HFF-Myc (cell line): ENCODE measurements around the gene SLC25A26.
"Not testable (repeated sequence)": the region's sequence is repeated elsewhere in the genome, so short reads cannot be mapped to it uniquely, and the experiment has no call there.

Experiments
- DNase-seq: peaks from one replicate; pipeline ENCODE4 v3.0.0-alpha.2; 2011; ENCODE audit warnings: low read depth; ENCODE audit errors: extremely low read depth
- H3K4me3 ChIP-seq: replicated peaks from 2 replicates; pipeline ENCODE4 v1.5.1; 2011; ENCODE audit warnings: low read depth, mild to moderate bottlenecking, control low read depth, low read length
- CTCF ChIP-seq: IDR thresholded peaks from 2 replicates; pipeline ENCODE4 v1.5.1; 2012; ENCODE audit warnings: mild to moderate bottlenecking, low read depth, low read length, control low read depth; ENCODE audit errors: missing control alignments

Gene SLC25A26

GRCh38 chr3:66413151-66413751 lies 192.4 kb downstream of the SLC25A26 start:
- TF ChIP-seq CTCF, result no peak
- peak; percentile 46 for DNase-seq
- H3K4me3 ChIP-seq, result no peak overlapping the region

- no peak overlapping the region for H3K4me3 ChIP-seq
- DNase-seq, result no peak
- no peak for TF ChIP-seq CTCF
Observed at GRCh38 chr3:66414846-66415245, 194.0 kb downstream of the SLC25A26 start.

- no peak for TF ChIP-seq CTCF
- no peak for DNase-seq
- no peak overlapping the region for H3K4me3 ChIP-seq
Observed at GRCh38 chr3:66415867-66416428, 195.1 kb downstream of the SLC25A26 start.

GRCh38 chr3:66416556-66417304 lies 195.9 kb downstream of the SLC25A26 start:
- DNase-seq, result no peak
- no peak overlapping the region for H3K4me3 ChIP-seq
- no peak for TF ChIP-seq CTCF

- no peak for TF ChIP-seq CTCF
- no peak for DNase-seq
- no peak overlapping the region for H3K4me3 ChIP-seq
Observed at GRCh38 chr3:66418475-66418931, 197.7 kb downstream of the SLC25A26 start.

GRCh38 chr3:66419036-66419435 lies 198.2 kb downstream of the SLC25A26 start:
- TF ChIP-seq CTCF, result no peak
- no peak overlapping the region for H3K4me3 ChIP-seq
- no peak for DNase-seq

GRCh38 chr3:66421144-66421543 lies 200.3 kb downstream of the SLC25A26 start:
- not testable (repeated sequence) for H3K4me3 ChIP-seq, DNase-seq

- not testable (repeated sequence) for DNase-seq, H3K4me3 ChIP-seq
Observed at GRCh38 chr3:66421893-66422292, 201.1 kb downstream of the SLC25A26 start.
